ENCODE results near the gene FREM2. TPM values are rescaled to one million over a fixed set of nuclear protein-coding genes. Genes with fewer than 3 reads are reported as not detected.

The FREM2 gene
- total RNA-seq, 1 donor from 2014 or later = 0.39 TPM

DNA sequence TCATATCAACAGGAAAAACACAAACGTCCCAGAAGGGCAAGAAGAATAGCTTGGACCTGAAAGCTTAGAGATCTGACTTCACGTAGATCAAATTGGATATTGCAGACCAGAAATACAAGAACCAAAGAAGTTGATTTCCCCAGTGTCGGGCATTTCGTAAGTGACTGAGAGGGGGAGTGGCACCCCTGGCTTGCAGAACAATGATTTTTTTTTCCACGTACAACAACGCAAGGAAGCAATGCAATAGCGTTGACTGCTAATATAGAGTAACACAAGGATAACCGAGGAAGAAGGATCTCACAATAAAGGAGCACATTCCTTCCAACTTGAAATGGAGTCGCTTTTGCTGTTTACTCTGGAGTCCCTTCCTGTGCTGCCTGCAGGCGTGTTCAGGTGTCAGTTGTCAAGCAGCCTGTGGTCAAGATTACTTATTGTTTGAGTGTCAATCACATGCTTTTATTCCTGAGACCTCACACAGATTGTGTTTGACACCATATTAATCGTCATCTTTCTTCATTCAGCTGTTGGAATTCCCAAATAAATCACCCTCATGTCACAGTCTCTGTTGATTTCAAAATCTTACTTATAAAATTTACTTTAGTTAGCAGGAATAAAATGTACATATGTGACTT is 139.4 kb downstream of the FREM2 start:
- no peaks in the 10 kb centered on the region for H3K4me1 Mint-ChIP-seq (ENCODE audit: low read depth)
- no peaks in the 10 kb centered on the region for H3K9me3 Mint-ChIP-seq
- intact Hi-C loops (cut with micrococcal nuclease) = no loop called here
- no peak overlapping the region for H3K4me3 Mint-ChIP-seq (ENCODE audit: low read depth)
- no peak for DNase-seq (ENCODE audit: low spot score)
- H3K27me3 Mint-ChIP-seq (ENCODE audit: low read depth) = no peaks in the 10 kb centered on the region
- H3K27ac Mint-ChIP-seq = no peak overlapping the region
- H3K36me3 Mint-ChIP-seq (ENCODE audit: low read depth) = no peaks in the 10 kb centered on the region

GRCh38 chr13:38830442-38831045 is 143.7 kb downstream of the FREM2 start:
- no peaks in the 10 kb centered on the region for H3K9me3 Mint-ChIP-seq
- intact Hi-C loops (cut with micrococcal nuclease) = no loop called here
- no peak for DNase-seq (ENCODE audit: low spot score)
- H3K36me3 Mint-ChIP-seq (ENCODE audit: low read depth) = no peaks in the 10 kb centered on the region
- H3K4me3 Mint-ChIP-seq (ENCODE audit: low read depth) = no peak overlapping the region
- no peaks in the 10 kb centered on the region for H3K4me1 Mint-ChIP-seq (ENCODE audit: low read depth)
- no peaks in the 10 kb centered on the region for H3K27me3 Mint-ChIP-seq (ENCODE audit: low read depth)
- no peak overlapping the region for H3K27ac Mint-ChIP-seq

- DNase-seq (ENCODE audit: low spot score) = no peak
- intact Hi-C loops (cut with micrococcal nuclease) = no loop called here
- H3K4me1 Mint-ChIP-seq (ENCODE audit: low read depth) = no peaks in the 10 kb centered on the region
- H3K4me3 Mint-ChIP-seq (ENCODE audit: low read depth) = no peak overlapping the region
- no peak overlapping the region for H3K27ac Mint-ChIP-seq
- H3K36me3 Mint-ChIP-seq (ENCODE audit: low read depth) = no peaks in the 10 kb centered on the region
- no peaks in the 10 kb centered on the region for H3K9me3 Mint-ChIP-seq
- no peaks in the 10 kb centered on the region for H3K27me3 Mint-ChIP-seq (ENCODE audit: low read depth)
These were observed 157.7 kb downstream of the FREM2 start for GRCh38 chr13:38844581-38844980.

DNA sequence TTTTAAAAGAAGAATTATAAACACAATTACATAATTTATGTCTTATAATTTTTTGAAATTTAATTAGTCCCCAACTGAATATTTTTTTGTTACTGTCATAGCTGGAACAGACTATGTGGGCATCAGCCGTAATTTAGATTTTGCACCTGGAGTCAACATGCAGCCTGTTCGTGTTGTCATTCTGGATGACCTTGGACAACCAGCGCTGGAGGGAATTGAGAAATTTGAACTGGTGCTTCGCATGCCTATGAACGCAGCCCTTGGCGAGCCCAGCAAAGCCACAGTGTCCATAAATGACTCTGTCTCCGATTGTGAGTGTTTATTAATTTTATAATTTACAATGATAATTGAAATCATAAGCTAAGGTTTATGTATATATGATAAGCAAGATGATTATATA is 161.5 kb downstream of the FREM2 start:
- H3K27me3 Mint-ChIP-seq (ENCODE audit: low read depth) = no peaks in the 10 kb centered on the region
- H3K27ac Mint-ChIP-seq = no peak overlapping the region
- H3K4me3 Mint-ChIP-seq (ENCODE audit: low read depth) = no peak overlapping the region
- intact Hi-C loops (cut with micrococcal nuclease) = no loop called here
- H3K4me1 Mint-ChIP-seq (ENCODE audit: low read depth) = no peaks in the 10 kb centered on the region
- H3K9me3 Mint-ChIP-seq = no peaks in the 10 kb centered on the region
- H3K36me3 Mint-ChIP-seq (ENCODE audit: low read depth) = no peaks in the 10 kb centered on the region
- no peak for DNase-seq (ENCODE audit: low spot score)

- no peaks in the 10 kb centered on the region for H3K9me3 Mint-ChIP-seq
- no peak for DNase-seq (ENCODE audit: low spot score)
These were observed 162.4 kb downstream of the FREM2 start for GRCh38 chr13:38849315-38849714.

GRCh38 chr13:38850868-38851626 is 164.2 kb downstream of the FREM2 start:
- intact Hi-C loops (cut with micrococcal nuclease) = no loop called here
- Mint-ChIP-seq H3K4me3 (ENCODE audit: low read depth) (no peak overlapping the region), H3K27ac (no peak overlapping the region), H3K4me1 (ENCODE audit: low read depth) (no peaks in the 10 kb centered on the region), H3K36me3 (ENCODE audit: low read depth) (no peaks in the 10 kb centered on the region), H3K27me3 (ENCODE audit: low read depth) (no peaks in the 10 kb centered on the region), H3K9me3 (no peaks in the 10 kb centered on the region)
- DNase-seq (ENCODE audit: low spot score) = no peak

More at GRCh38 chr13:38849315-38849714, 162.4 kb downstream of the FREM2 start:
- Mint-ChIP-seq H3K36me3 (ENCODE audit: low read depth) (no peaks in the 10 kb centered on the region), H3K27me3 (ENCODE audit: low read depth) (no peaks in the 10 kb centered on the region), H3K4me3 (ENCODE audit: low read depth) (no peak overlapping the region), H3K27ac (no peak overlapping the region), H3K4me1 (ENCODE audit: low read depth) (no peaks in the 10 kb centered on the region)
- intact Hi-C loops (cut with micrococcal nuclease) = no loop called here

DNA sequence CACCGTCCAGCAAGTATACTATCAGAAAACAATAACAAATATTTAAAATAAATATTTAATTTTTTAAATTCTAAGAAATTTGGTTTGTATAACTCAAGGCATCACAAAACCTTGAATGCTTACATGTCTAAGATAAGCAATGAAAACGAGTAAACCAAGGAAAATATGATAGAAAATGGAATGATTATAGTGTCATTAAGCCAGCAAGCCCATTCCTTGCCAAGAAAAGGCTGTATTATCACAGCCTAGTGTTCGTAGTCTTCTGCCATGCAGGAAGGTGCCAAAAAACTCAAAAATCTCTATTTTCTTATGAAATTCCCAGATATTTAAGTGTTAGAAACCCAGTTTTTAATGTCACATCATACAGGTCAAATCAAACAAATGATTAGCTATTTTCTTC is 167.3 kb downstream of the FREM2 start:
- no peak for DNase-seq (ENCODE audit: low spot score)
- Mint-ChIP-seq H3K27me3 (ENCODE audit: low read depth) (no peaks in the 10 kb centered on the region), H3K27ac (no peak overlapping the region), H3K36me3 (ENCODE audit: low read depth) (no peaks in the 10 kb centered on the region), H3K9me3 (no peaks in the 10 kb centered on the region), H3K4me1 (ENCODE audit: low read depth) (no peaks in the 10 kb centered on the region), H3K4me3 (ENCODE audit: low read depth) (no peak overlapping the region)
- intact Hi-C loops (cut with micrococcal nuclease) = no loop called here

DNA sequence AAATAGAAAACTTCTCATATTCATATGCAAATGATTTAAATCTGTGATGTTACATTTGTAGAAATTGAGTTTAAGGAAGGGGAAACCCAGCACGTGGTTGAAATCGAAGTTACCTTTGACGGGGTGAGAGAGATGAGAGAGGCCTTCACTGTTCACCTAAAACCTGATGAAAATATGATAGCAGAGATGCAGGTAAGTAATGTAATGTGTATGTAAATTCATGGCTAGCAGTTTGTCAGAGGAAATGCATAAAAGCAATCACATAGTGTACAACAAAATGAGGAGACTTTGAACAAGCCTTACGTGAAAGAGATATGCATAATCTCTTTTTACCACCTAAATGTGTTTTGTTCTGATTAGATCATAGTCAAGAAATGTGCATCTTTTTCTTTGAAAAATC is 169.2 kb downstream of the FREM2 start:
- Mint-ChIP-seq H3K36me3 (ENCODE audit: low read depth) (no peaks in the 10 kb centered on the region), H3K4me1 (ENCODE audit: low read depth) (no peaks in the 10 kb centered on the region), H3K27ac (no peak overlapping the region), H3K9me3 (no peaks in the 10 kb centered on the region), H3K27me3 (ENCODE audit: low read depth) (no peaks in the 10 kb centered on the region), H3K4me3 (ENCODE audit: low read depth) (no peak overlapping the region)
- intact Hi-C loops (cut with micrococcal nuclease) = no loop called here
- DNase-seq (ENCODE audit: low spot score) = no peak

GRCh38 chr13:38862443-38862842 is 175.6 kb downstream of the FREM2 start:
- DNase-seq (ENCODE audit: low spot score) = no peak
- no peaks in the 10 kb centered on the region for H3K27me3 Mint-ChIP-seq (ENCODE audit: low read depth)
- H3K36me3 Mint-ChIP-seq (ENCODE audit: low read depth) = no peaks in the 10 kb centered on the region
- no peak overlapping the region for H3K27ac Mint-ChIP-seq
- H3K4me1 Mint-ChIP-seq (ENCODE audit: low read depth) = no peaks in the 10 kb centered on the region
- H3K9me3 Mint-ChIP-seq = no peaks in the 10 kb centered on the region
- intact Hi-C loops (cut with micrococcal nuclease) = no loop called here
- H3K4me3 Mint-ChIP-seq (ENCODE audit: low read depth) = no peak overlapping the region

GRCh38 chr13:38863536-38863935 is 176.7 kb downstream of the FREM2 start:
- Mint-ChIP-seq H3K4me3 (ENCODE audit: low read depth) (no peak overlapping the region), H3K4me1 (ENCODE audit: low read depth) (no peaks in the 10 kb centered on the region), H3K27ac (no peak overlapping the region), H3K27me3 (ENCODE audit: low read depth) (peaks cover 2% of the 10 kb centered on the region), H3K9me3 (no peaks in the 10 kb centered on the region), H3K36me3 (ENCODE audit: low read depth) (no peaks in the 10 kb centered on the region)
- intact Hi-C loops (cut with micrococcal nuclease) = no loop called here
- DNase-seq (ENCODE audit: low spot score) = no peak

DNA sequence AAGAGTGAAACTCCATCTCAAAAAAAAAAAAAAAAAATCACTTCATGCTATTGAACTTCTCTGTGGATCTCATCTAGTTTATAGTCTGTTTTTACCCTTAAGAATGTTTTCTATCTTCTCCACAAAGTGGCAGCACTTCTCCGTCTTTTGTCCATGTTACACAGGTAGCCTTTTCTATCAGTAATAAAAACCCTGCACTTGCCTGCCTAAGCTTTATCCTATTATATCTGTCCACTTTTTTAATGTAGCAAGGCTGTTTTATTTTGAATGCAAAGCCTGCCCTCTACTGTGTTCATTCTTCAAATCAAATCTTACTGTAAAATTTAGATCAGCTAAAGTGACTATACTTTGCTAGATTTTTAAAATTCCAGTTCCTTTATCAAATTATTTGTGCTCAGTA is 179.8 kb downstream of the FREM2 start:
- H3K4me1 Mint-ChIP-seq (ENCODE audit: low read depth) = no peaks in the 10 kb centered on the region
- H3K27me3 Mint-ChIP-seq (ENCODE audit: low read depth) = peaks cover 8% of the 10 kb centered on the region
- intact Hi-C loops (cut with micrococcal nuclease) = no loop called here
- no peaks in the 10 kb centered on the region for H3K9me3 Mint-ChIP-seq
- H3K27ac Mint-ChIP-seq = no peak overlapping the region
- no peaks in the 10 kb centered on the region for H3K36me3 Mint-ChIP-seq (ENCODE audit: low read depth)
- no peak overlapping the region for H3K4me3 Mint-ChIP-seq (ENCODE audit: low read depth)
- DNase-seq (ENCODE audit: low spot score) = no peak

- Mint-ChIP-seq H3K4me3 (ENCODE audit: low read depth) (no peak overlapping the region), H3K36me3 (ENCODE audit: low read depth) (no peaks in the 10 kb centered on the region)
These were observed 181.5 kb downstream of the FREM2 start for GRCh38 chr13:38868399-38868798.

DNA sequence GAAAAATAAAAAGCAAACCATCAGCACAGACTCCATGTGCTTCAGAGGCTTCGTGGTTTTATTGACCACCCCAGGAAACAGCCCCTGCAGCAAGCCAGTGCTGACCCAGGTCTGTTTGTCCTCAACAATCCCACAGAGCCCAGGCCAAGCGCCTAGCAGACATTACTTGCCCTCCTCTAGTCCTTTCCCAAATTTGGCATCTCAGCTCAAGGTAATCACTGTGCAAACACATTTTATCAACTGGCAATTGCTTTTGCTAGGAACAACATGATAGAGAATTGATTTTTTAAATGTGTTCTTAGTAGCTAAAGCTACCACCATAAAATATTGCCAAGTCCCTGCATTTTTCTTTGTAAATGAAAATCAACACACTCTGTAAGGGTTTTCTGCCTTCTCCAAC is 182.0 kb downstream of the FREM2 start:
- no peak for DNase-seq (ENCODE audit: low spot score)
- intact Hi-C loops (cut with micrococcal nuclease) = no loop called here
- Mint-ChIP-seq H3K9me3 (no peaks in the 10 kb centered on the region), H3K4me1 (ENCODE audit: low read depth) (peaks cover 3% of the 10 kb centered on the region), H3K4me3 (ENCODE audit: low read depth) (no peak overlapping the region), H3K36me3 (ENCODE audit: low read depth) (no peaks in the 10 kb centered on the region), H3K27me3 (ENCODE audit: low read depth) (peaks cover 8% of the 10 kb centered on the region), H3K27ac (no peak overlapping the region)

More at GRCh38 chr13:38868399-38868798, 181.5 kb downstream of the FREM2 start:
- no peak for DNase-seq (ENCODE audit: low spot score)
- Mint-ChIP-seq H3K27ac (no peak overlapping the region), H3K27me3 (ENCODE audit: low read depth) (peaks cover 8% of the 10 kb centered on the region), H3K4me1 (ENCODE audit: low read depth) (peaks cover 3% of the 10 kb centered on the region), H3K9me3 (no peaks in the 10 kb centered on the region)
- intact Hi-C loops (cut with micrococcal nuclease) = no loop called here
